Retinal pigment epithelial cell (primary cell): ENCODE measurements around the gene ACTG1.

Source experiments
- DNase-seq: peaks from one replicate; pipeline ENCODE4 v3.0.0-alpha.2; 2010; ENCODE audit warnings: low read depth
- H3K4me3 ChIP-seq: 2 replicates; pipeline ENCODE4 v1.5.1; 2011; ENCODE audit warnings: mild to moderate bottlenecking, low read length, control low read depth, moderate library complexity
- CTCF ChIP-seq: conservative IDR thresholded peaks from 2 replicates; pipeline ENCODE4 v1.5.1; 2011; ENCODE audit warnings: low read depth, low read length, control low read depth, inconsistent platforms

ACTG1 gene

GRCh38 chr17:81550285-81550684 is 37.7 kb upstream of the ACTG1 start:
- TF ChIP-seq CTCF = no peak
- no peak overlapping the region for H3K4me3 ChIP-seq

GRCh38 chr17:81549826-81550225 is 37.2 kb upstream of the ACTG1 start:
- no peak overlapping the region for H3K4me3 ChIP-seq

More at GRCh38 chr17:81550285-81550684, 37.7 kb upstream of the ACTG1 start:
- no peak for DNase-seq

GRCh38 chr17:81549031-81549557 is 36.5 kb upstream of the ACTG1 start:
- H3K4me3 ChIP-seq = no peak overlapping the region
- no peak for TF ChIP-seq CTCF
- DNase-seq = no peak

More at GRCh38 chr17:81549826-81550225, 37.2 kb upstream of the ACTG1 start:
- no peak for DNase-seq
- no peak for TF ChIP-seq CTCF

- no peak overlapping the region for H3K4me3 ChIP-seq
- DNase-seq = no peak
- TF ChIP-seq CTCF = no peak
Measured at GRCh38 chr17:81547614-81547982, 35.0 kb upstream of the ACTG1 start.

- H3K4me3 ChIP-seq = no peak overlapping the region
- no peak for DNase-seq
- no peak for TF ChIP-seq CTCF
Measured at GRCh38 chr17:81546906-81547613, 34.5 kb upstream of the ACTG1 start.

GRCh38 chr17:81545160-81545949 is 32.8 kb upstream of the ACTG1 start:
- no peak for TF ChIP-seq CTCF
- H3K4me3 ChIP-seq = no peak overlapping the region
- DNase-seq = no peak
